ENCODE measurements around the gene SLC26A9. TPM values are rescaled to one million over a fixed set of nuclear protein-coding genes. Genes with fewer than 3 reads are reported as not detected.

SLC26A9 gene
- total RNA-seq, 1 donor from 2014 or later, result not detected

DNA sequence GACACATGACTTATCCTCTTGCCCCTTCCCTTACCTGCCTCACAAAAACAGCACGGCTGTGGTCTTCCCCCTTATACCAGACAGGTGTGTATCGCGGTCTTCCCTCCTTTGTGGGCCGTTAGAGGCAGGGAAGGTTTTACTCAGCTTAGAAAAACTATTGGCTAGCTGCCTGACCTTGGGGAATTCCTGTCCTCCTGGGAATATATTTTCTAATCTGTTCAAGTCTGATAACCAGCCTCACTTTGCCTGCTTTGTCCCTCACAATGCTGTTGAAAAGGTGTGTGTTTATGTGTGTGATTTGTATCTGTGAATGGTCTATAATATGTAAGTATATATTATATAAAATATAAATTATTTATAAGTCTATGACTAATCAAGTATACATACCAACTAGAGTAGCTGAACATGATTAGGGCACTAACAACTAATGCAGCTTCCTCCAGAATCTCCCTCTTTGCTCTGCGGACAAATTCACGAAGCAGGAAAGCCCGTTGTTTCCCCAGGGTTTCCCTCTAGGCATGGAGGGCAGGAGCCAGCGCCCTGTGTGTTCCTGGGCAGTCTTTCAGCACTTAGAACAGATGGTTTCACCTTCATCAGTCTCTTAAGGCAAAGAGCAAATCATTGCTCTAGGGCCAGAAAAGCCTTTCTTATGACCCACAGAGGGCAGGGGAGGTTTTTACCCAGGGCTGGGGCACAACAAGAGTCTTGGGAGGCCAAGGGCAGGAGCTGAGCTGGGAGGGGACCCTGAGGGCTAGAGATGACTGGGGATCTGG is 25.6 kb downstream of the SLC26A9 start:
- Mint-ChIP-seq H3K9me3 (no peaks in the 10 kb centered on the region), H3K27ac (no peak overlapping the region), H3K36me3 (ENCODE audit: low read depth) (no peaks in the 10 kb centered on the region), H3K4me3 (no peak overlapping the region), H3K27me3 (peaks cover 6% of the 10 kb centered on the region), H3K4me1 (no peaks in the 10 kb centered on the region)
- ATAC-seq (ENCODE audit: low read depth), result no peak
- intact Hi-C loops (cut with micrococcal nuclease), result loop anchor here (2.0 to 5.0 kb wide), 2 partner anchors 105 to 113 kb away; partner anchors contain the start of gene SLC41A1
- ChIA-PET POLR2A (interaction anchor here (0.6 to 0.8 kb wide), 3 partner anchors 125 to 377 kb away, joined by 3 to 5 read pairs (median 3); no protein-coding TSS in a partner anchor), CTCF (interaction anchor here (0.7 to 7.7 kb wide), 8 partner anchors 9 to 258 kb away, joined by 3 to 88 read pairs (median 4); no protein-coding TSS in a partner anchor)
- TF ChIP-seq, protein P1, sequence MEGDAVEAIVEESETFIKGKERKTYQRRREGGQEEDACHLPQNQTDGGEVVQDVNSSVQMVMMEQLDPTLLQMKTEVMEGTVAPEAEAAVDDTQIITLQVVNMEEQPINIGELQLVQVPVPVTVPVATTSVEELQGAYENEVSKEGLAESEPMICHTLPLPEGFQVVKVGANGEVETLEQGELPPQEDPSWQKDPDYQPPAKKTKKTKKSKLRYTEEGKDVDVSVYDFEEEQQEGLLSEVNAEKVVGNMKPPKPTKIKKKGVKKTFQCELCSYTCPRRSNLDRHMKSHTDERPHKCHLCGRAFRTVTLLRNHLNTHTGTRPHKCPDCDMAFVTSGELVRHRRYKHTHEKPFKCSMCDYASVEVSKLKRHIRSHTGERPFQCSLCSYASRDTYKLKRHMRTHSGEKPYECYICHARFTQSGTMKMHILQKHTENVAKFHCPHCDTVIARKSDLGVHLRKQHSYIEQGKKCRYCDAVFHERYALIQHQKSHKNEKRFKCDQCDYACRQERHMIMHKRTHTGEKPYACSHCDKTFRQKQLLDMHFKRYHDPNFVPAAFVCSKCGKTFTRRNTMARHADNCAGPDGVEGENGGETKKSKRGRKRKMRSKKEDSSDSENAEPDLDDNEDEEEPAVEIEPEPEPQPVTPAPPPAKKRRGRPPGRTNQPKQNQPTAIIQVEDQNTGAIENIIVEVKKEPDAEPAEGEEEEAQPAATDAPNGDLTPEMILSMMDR (IDR thresholded peaks at IDR 0.05), result no peak
- no peak for DNase-seq

DNA sequence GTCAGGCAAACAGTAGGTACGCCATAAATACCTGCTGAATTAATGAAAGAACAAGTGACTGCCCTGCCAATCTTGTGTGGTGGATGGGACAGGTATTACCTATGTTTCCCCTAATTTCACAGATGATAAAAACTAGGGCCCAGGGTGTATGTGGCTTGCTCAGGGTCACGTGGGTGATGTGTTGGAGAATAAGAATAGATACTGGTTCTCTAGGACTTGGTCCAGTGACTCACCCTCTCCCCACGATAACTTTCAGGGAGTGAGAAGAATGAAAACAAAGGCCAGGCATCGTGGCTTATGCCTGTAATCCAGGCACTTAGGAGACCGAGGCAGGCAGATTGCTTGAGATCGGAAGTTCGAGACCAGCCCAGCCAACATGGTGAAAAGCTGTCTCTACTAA is 26.7 kb downstream of the SLC26A9 start:
- POLR2A ChIA-PET, result no interaction called here
- intact Hi-C loops (cut with micrococcal nuclease), result loop anchor here (5.0 kb wide), 1 partner anchor 104 kb away; the partner anchor contains the start of gene SLC41A1
- Mint-ChIP-seq H3K27ac (no peak overlapping the region), H3K4me1 (no peaks in the 10 kb centered on the region), H3K4me3 (no peak overlapping the region), H3K27me3 (peaks cover 6% of the 10 kb centered on the region), H3K9me3 (no peaks in the 10 kb centered on the region), H3K36me3 (ENCODE audit: low read depth) (no peaks in the 10 kb centered on the region)
- CTCF ChIA-PET, result interaction anchor here (1.5 to 7.7 kb wide), 3 partner anchors 61 to 124 kb away, joined by 4 to 88 read pairs (median 10); no protein-coding TSS in a partner anchor
- TF ChIP-seq, protein P1 (IDR thresholded peaks at IDR 0.05), result no peak
- DNase-seq, result no peak
- ATAC-seq (ENCODE audit: low read depth), result no peak

DNA sequence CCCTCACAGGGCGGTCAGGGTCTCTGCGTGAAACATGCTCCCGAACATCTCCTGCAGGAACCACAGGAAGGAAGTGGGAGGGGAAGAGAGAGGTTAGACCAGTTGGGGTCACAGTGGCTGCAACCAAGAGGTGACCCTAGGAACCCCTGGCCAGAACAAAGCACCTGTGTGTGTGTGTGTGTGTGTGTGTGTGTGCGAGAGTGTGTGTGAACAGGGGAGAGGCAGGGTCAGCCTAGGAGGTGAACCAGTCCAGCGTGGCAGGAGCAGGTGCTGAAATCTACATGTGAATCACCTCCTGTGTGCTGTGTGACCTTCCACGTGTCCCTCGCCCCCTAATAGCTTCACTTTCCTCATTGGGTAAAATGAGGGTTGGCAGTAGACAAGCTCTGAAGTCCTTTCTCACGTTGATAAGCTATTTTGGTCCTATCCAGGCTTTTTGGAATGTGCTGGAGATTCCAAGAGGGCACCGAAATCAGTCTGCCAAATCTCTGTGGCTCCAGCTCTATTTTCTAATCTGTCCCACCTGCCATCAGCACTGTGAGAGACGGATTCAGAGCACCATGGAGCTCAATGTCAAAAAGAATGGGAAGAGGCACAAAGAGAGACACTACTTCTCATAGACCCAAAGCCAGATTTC is 27.8 kb downstream of the SLC26A9 start:
- no peaks in the 10 kb centered on the region for H3K9me3 Mint-ChIP-seq
- TF ChIP-seq, protein P1 (IDR thresholded peaks at IDR 0.05), result no peak
- H3K4me1 Mint-ChIP-seq, result no peaks in the 10 kb centered on the region
- no peak for ATAC-seq (ENCODE audit: low read depth)
- DNase-seq, result no peak
- intact Hi-C loops (cut with micrococcal nuclease), result loop anchor here (5.0 kb wide), 1 partner anchor 103 kb away; the partner anchor contains the start of gene SLC41A1
- H3K27ac Mint-ChIP-seq, result no peak overlapping the region
- H3K27me3 Mint-ChIP-seq, result peaks cover 6% of the 10 kb centered on the region
- H3K4me3 Mint-ChIP-seq, result no peak overlapping the region
- H3K36me3 Mint-ChIP-seq (ENCODE audit: low read depth), result no peaks in the 10 kb centered on the region
- ChIA-PET POLR2A (no interaction called here), CTCF (interaction anchor here (0.9 to 7.7 kb wide), 3 partner anchors 24 to 191 kb away, joined by 3 to 88 read pairs (median 4); no protein-coding TSS in a partner anchor)

DNA sequence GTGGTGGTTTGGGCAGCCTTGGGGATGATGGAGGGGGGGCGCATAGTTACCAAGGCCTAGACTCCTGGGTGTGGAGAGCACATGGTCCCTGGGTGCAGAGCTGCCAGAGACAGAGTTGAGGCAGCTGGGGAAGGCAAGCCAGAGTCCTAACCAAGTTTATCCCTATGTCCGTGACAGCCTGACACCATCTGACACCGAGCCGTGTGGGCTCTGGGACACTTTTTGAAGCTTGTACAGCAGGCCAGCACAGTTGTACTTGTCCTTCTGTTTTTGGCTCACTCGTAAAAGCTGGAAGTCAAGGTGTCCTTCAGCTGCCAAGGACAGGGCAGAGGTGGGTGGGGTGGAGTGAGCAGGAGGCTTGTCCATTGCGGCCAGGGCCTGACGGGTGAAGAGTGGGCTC is 28.5 kb downstream of the SLC26A9 start:
- ChIA-PET POLR2A (no interaction called here), CTCF (interaction anchor here (1.4 to 7.7 kb wide), 2 partner anchors 63 to 123 kb away, joined by 4 to 88 read pairs; no protein-coding TSS in a partner anchor)
- TF ChIP-seq, protein P1 (IDR thresholded peaks at IDR 0.05), result no peak
- DNase-seq, result no peak
- no peak overlapping the region for H3K27ac Mint-ChIP-seq
- no peaks in the 10 kb centered on the region for H3K9me3 Mint-ChIP-seq
- ATAC-seq (ENCODE audit: low read depth), result no peak
- no peaks in the 10 kb centered on the region for H3K36me3 Mint-ChIP-seq (ENCODE audit: low read depth)
- intact Hi-C loops (cut with micrococcal nuclease), result loop anchor here (5.0 kb wide), 1 partner anchor 102 kb away; the partner anchor contains the start of gene SLC41A1
- no peaks in the 10 kb centered on the region for H3K4me1 Mint-ChIP-seq
- peaks cover 5% of the 10 kb centered on the region for H3K27me3 Mint-ChIP-seq
- H3K4me3 Mint-ChIP-seq, result no peak overlapping the region

DNA sequence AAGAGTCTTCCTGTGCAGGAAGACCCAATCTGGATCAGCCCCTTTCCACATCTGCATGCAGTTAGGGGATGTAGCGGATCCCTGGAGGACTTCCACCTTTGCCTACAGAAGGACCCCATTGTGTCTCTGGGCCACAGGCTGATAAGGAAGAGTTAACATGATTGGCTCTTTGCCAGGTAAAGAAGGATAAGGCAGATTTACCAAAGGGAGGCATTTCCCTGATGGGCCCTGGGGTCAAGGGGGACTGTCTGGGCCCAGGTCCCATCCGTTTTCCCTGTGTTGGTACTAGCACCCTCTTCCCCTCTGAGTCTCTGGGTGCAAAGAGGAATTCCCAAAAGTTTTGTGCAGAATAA is 29.1 kb downstream of the SLC26A9 start:
- Mint-ChIP-seq H3K27ac (no peak overlapping the region), H3K4me3 (no peak overlapping the region), H3K36me3 (ENCODE audit: low read depth) (no peaks in the 10 kb centered on the region), H3K27me3 (peaks cover 3% of the 10 kb centered on the region), H3K9me3 (no peaks in the 10 kb centered on the region), H3K4me1 (no peaks in the 10 kb centered on the region)
- TF ChIP-seq, protein P1 (IDR thresholded peaks at IDR 0.05), result no peak
- ChIA-PET CTCF (interaction anchor here (1.4 kb wide), 1 partner anchor 123 kb away, joined by 4 read pairs; no protein-coding TSS in a partner anchor), POLR2A (no interaction called here)
- intact Hi-C loops (cut with micrococcal nuclease), result no loop called here
- DNase-seq (no peak), ATAC-seq (ENCODE audit: low read depth) (no peak)
